GM23248 (cell line): ENCODE data around the gene GMPPA.

Experiments
- EZH2 ChIP-seq: fragments of 200-600 bp; sonication (generic); IDR thresholded peaks from 2 replicates; pipeline ENCODE4 v1.6.1; 2018; ENCODE audit warnings: antibody characterized with exemption, mild to moderate bottlenecking; ENCODE audit not compliant: insufficient read depth, poor library complexity, severe bottlenecking
- EZH2phosphoT487 ChIP-seq: fragments of 200-600 bp; sonication (generic); IDR thresholded peaks from 2 replicates; pipeline ENCODE4 v1.6.1; 2018; ENCODE audit warnings: antibody characterized with exemption, moderate library complexity, mild to moderate bottlenecking, low read depth; ENCODE audit not compliant: insufficient read depth

GRCh38 chr2:219477815-219478214, 20.9 kb upstream of the GMPPA start:
- no peak for TF ChIP-seq EZH2
- TF ChIP-seq EZH2phosphoT487: no peak
